ENCODE measurements around the gene SCUBE2.
A peak's percentile ranks its signal among the peaks of the same experiment; 100 is the strongest.

Gene SCUBE2

DNA sequence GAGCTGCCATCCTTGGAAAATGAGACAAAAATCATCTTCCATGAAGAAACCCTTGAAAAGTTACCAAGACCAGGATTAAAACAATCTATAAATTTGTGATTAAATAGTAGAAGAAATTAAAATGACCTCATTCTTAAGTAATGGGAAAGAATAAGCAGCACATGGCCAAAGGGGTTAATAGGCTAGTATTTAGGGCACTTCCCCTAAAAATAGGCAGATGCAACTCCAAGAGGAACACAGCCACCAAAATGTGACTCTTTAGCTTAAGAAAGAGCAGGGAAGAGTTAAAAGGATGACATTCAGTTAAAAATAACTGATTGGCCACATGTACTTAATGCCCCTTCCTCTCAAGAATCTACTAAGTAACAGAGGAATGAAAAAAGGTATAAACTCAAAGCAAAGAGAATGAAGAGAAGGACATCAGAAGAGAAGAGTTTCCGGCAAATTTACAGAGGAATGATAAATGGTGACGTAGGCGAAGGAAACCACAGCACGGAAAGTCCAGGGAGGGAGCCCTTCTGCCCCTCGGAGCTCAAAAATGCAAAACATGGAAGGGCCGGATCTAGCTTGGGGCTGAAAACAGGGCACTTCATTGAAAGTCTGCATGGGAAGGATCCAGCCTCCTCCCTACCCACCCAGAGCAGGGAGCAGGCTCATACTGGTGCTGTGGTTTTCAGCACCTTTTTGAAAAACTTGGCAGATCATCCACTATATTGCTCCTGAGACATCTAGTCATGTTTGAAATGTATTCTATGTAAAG, 17.8 kb downstream of the SCUBE2 start:
- no peak for DNase-seq

DNA sequence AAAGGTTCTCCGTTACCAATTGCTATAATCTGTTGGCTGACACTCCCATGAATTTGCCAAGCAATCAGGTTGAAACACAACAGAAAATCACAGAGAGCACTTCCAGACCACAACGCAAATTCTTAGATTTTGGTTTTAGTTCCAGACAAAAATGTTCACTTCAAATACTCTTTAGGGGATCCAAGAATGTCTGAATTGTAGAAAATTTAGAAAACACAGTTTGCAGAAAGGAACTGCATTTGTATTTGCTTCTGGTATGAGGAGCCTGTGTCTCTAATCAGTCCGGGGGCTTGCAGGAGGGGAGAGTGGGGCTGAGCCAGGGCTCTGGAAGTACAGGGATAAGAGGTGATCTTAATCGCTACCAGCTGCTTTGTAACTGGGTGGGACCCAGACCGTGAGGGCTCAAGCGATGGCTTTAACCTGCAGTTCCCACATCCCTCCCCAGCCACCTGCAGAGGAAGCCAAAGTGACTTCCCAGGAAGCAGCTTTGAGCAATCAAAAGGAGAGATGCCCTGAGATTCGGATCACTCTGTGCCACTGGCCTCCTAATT, 18.7 kb downstream of the SCUBE2 start:
- no peak for DNase-seq

DNA sequence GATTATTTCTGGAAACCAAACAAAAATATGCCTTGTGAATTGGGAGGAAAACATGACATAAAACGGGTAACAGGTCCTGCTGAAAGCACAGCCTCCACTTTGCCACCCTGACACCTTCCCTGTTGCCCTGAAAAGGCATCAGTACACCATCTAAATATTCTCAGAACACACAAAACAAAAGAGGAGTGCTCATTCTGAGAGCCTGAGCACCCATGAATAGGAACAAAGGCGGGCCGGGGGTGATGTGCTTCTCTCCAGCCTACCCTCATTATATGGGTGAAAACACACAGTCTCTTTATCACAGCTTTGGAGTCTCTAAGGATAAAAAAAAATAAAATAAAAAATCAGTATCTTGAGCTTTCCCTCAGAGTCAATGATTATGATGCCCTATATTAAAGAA, 19.7 kb downstream of the SCUBE2 start:
- no peak for DNase-seq

DNA sequence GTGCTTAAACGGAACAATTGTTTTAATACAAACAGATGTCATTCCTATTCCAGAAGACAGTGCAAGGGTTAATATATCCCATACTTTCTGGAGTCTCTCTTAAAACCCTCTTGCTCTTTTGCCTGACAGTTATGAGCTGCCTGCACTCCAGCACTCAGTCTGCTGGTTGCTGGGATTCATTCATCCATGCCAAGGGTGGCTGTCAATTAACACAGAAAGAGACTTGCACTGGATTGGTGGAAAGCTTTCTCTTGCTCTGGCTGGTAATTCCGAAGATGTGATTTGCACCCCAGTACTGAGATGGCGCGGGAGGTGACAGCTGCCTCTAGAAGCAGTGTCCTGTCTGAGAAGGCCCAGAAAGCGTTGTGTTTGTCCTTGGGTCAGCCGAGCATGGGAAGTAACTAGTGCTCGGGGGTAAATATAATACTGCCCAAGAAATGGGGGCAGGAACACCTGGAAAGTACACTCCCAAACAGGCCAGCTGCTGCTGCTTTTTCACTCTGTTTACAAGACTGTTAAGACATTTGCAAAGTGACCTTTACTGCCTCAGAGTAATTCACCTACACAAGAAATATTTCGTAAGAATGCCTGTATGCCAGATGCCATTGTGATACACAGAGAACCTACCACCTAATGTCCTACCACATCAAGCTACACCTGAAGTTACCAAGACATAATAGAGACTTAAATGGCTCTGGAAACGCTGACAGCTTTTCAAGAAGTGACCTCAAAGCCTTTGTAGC, 20.5 kb downstream of the SCUBE2 start:
- no peak for DNase-seq

DNA sequence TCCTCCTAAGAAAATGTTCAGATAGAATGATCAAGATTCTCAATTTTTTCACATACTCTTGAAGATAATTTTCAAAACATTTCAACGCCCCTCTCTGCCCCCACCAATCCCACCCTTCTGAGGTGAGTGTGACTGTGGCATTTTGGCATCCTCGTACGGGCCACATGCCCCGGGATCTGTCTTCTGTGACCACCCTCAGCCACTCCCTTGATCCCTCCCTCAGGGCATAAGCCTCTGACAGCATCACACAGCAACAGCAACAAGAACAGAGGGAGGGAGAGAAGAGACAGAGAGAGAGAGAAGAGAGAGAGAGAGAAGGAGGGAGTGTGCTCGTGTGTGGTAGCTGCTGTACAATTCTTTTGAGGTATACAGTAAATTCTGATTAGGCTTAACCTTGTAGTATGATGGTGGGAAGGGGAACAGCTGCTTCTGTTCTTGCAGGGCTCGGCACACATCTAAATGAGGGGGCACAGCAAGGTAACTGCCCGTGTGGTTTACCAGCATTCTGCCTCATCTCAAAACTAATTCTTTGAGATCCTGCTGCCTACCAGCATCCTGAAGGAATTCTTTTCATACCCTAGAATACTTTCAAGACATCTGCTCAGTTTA, 21.4 kb downstream of the SCUBE2 start:
- no peak for DNase-seq

DNA sequence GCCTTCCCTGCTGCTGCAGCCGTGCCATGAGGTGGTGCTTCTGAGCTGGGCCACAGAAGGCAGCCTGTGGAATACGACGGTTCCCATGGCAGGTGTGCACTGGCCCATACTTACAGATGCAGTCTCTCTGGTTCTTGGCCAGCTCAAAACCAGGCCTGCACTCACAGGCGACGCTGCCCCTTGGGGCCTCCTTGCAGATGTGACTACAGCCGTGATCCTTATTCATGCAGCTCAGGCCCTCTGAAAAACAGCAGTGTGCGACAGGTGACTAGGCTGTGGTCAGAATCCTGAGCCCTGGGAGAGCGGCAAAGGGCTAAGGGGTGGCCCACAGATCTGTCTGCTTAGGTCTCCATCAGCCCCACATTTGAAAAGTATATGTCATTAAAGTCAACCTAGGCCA, 22.1 kb downstream of the SCUBE2 start:
- no peak for DNase-seq

DNA sequence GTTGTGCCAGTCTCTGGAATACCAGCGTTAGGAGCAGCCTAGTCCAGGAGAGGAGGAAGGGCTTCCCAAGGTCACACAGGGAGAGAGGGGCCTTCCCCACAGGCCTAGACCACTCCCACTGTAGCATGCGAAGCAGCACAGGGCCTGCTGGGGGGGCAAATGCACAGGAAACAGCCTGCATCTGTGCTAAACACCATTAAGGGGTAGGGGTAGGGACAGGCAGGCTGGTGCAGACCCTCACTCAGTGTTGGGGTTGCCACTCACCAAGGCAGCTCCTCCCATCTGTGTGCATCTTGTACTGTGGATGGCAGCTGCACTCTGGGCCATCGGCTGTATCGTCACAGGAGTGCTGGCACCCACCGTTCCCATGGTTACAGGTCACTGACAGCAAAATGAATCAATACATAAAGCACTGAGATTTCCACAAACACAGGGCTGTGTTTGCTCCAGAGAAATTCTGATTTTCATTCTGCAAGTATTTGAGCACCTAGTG, 24.9 kb downstream of the SCUBE2 start:
- DNase-seq, result no peak

DNA sequence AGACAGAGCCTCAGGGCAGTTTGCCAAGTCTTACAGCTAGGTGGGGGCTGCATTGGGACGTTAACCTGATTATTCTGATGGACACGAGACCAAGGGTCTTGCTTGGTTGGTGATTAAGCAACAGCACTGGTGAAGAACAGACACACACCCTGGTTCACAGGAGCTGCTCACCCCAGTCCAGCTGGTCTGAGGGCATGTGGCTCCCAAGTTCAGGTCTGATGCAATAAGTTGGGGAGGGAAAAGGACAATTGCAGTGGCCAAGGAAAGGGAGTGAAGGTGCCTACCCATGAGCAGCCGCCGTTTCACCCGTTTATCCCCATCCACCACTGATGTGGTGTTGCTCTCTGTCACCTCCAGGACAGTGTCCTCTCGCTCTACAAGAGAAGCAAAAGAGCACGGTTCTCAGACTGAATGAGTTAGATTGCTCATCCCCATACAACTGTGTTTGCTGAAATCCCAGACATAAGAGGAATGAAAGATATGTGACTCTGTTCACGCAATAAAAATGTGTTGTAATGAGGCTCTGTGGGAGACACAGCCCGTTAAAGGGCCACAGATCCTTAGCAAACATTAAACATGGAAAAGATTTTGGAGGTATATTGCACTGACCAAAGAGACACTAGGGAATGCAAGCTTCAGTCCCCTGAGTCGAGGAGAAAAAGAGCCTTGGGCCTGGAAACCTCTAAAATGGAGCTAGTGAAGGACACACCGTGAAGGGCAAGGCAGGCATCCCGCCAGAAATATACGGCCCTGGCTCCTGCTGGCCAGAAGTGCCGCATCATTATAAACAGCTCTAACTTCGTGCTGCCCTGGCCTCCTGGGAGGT, 25.6 kb downstream of the SCUBE2 start:
- no peak for DNase-seq

DNA sequence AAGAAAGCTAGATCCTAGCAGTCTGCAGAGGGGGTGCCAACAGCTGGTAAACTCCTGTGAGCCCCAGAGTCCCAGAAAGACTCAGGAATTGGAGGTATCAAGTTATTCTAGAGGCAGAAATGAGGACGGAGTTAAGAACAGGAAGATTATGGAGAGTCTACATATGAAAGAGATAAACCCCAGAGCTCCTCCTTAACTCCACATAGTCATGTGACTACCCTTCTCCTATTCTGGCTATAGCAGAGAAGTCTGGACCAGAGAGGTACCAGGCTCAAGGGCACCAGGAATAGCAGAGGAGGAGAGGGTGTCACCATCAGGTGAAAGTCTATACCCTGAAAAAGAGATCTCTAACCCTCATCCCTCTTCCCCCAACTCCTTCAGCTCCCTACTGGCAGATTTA, 29.6 kb downstream of the SCUBE2 start:
- no peak for DNase-seq

DNA sequence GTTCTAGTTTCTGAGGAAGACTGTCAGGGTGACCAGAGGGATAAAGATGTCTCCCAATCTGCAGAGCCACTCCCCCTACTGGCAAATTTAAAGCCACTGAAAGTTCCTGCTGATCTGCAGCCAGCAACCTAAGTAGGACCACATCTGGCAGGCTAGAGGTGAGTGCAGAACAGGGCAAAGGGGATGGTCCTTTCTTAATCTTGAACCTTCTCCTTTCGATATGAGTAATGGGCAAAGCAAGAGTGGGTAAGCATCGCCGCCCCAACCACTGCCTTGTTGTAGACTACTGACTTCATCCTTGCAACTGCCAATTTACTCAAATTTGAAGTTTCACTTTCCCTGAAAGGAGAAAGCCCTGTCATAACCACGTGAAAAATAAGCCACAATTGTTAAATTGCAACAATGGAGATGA, 30.7 kb downstream of the SCUBE2 start:
- no peak for DNase-seq

DNA sequence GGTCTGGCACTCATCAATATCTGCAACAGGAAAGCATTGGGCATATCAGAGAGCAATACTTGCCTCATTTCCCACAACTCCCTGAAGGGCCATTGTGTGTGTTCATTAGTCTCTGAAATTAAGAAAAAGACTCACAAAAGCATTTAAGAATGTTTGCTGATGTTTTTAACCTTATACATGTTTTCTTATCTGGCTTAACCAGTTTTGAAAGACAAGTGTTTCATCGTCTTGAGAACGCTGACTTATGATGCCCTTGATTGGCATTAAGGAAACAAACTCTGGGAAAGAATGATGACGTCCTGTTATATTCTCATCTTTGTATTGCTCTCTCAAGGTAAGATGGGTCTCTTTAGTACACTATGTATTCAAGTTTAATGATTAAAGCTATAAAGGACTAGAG, 32.0 kb downstream of the SCUBE2 start:
- no peak for DNase-seq

DNA sequence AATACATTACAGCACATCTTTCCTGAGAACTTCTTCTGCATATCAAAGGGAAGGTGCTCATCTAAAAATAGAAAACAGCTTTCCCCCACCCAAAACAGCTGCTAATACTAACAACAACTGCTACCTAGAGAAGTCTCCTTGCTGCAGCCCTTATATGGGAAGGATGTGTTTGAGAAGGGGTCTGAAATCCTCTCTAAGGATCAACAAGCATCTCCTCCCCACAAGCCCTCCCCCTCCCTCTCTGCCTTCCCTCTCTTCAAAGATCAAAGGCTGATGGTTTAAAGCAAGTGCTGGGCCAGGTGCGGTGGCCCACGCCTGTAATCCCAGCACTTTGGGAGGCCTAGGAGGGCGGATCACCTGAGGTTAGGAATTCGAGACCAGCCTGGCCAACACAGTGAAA, 33.5 kb downstream of the SCUBE2 start:
- DNase-seq, result no peak

DNA sequence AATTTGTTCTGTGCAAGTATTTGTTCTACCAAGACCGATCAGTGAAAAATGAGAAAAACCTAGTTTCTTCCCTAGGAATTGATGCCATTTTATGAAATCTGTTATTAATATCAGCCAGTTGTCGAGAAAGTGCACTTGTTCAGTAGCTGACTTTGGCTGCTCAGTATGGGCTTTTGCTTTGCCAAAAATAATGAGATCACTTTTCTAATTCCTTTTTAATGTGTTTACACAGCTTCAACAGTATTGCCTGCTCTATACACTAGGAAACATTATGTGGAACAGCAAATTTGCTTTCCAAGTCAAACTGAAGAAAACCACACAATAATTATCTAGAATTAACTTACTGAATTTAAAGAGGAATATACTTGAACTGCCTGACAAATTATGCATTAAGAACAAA, 34.4 kb downstream of the SCUBE2 start:
- no peak for DNase-seq

DNA sequence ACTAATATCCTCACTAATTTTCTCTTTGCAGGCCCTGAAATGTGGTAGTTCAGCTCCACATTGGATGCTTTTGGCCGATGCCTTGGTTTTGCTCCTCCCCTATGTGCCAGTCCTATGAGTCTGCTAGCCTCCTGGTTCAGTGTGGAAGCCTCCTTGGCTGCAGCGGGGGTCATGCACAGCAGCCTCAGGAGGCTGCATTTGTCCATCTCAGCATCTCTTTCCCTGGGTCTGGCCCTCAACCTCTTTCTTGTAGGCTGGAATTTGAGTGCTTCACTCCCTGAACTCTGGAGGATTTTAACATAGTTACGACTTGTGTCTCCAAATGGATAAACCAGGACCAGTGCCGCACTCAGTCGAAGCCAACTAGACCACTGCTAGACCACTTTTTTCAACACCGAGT, 34.9 kb downstream of the SCUBE2 start:
- no peak for DNase-seq

DNA sequence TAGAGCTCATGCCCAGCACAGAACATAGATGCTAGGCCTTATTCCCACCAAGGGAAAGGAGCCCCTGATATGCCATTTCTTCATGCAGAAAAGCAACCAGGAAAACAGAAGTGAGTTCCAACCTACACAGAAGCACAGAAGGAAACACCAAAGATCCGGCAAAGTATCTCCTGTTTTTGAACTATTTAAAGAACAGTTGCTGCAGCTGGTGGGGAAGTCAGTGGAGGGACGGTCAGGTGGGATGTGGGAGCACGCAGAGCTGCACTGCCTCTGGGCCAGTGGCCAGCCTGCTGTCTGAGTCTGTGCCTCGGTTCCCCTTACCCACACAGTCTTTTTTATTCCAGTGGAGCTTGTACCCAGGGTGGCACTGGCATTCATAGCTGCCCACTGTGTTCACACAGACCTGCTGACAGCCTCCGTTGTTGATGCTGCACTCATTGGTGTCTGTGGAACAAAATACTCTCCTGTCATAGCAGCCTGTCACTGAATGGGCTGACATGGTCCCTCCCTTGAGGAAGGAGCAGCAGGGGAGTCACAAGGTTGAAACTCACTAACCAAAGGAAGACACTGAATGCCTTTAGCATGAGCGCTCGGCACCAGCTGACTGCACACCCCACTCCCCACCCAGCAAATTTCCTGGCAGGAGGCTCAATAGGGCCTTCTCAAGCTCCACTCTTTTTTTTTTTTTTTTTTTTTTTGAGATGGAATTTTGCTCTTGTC, 37.9 kb downstream of the SCUBE2 start:
- DNase-seq, result no peak

DNA sequence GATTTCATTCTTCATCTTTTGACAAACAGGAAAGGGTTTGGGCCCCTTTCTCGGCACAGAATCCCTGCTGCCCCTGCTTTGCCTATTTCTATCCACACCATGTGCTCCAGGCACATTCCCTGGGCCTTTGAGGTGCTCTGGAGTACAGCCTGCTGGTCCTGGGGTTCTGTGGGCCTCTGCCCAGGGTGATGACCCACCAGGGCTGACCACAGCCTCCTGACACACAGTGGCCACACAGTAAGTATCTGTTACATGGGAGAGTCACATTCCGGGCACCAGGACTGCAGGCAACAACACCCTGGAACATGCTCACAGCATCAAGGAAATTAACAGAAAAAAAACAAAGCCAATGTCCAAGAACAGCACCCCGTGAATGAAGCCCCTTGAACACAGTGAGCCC, 39.1 kb downstream of the SCUBE2 start:
- no peak for DNase-seq

DNA sequence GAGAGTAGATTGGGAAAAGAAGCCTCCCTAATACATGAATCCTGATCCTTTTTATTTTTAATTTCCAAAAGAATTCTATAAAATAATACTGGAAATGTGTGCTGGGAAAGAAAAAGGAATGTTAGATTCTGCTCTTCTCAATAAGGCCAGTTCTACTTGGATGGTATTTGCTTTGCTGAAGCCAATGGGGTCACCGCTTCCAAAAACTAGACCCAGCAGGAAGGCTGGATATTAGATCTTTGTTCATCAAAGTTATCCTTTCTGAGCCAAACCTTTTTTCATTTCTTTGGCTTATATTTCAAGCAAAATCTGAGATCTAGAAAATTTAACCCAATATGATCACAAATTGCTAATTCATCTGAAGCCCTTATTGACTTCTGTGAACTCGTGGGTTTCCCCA, 41.4 kb downstream of the SCUBE2 start:
- no peak for DNase-seq

DNA sequence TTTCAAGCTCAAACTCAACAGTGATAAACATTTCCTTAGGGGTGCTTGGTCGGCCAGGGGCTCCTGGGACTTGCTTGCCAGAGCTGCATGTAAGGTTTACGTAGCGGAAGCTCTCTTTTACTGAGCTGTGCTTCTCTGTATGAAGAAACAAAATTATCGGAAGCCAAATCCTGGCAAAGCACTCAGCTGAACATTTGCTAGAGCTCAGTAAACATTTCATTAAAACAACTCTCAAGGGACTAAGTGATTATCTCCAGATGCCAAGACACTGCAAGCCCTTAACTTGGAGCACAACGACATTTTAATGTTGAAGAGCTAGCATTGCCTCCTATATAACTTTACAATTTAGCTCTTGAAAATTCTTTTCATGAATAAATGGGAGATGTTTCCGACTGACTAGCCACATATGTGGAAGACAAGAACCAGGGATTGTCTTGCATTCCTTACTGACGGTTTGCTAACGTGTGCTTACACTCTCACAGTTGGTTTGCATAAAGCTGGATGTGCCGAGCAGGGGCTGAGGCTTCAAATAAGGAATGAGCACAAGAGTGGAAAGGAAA, 43.4 kb downstream of the SCUBE2 start:
- peak; percentile 27 for DNase-seq

DNA sequence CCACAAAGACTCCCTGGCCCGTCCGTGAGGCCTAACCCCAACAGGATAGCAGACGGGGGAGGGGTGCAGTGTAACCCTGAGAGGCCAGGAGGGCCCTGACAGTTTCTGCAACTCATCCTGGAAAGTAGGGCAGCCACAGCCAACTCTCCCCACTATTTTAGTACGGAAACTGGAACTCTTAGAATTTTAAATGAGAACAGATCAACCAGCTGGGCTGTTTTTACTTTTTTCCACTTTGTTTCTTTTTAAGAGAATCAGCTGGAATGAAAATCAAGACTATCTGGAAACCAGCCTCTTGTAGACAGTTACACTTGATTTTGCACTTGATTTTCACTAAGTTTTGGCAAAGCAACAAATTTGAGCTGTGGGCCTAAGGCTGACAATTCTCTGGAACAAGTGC, 44.9 kb downstream of the SCUBE2 start:
- DNase-seq, result no peak

DNA sequence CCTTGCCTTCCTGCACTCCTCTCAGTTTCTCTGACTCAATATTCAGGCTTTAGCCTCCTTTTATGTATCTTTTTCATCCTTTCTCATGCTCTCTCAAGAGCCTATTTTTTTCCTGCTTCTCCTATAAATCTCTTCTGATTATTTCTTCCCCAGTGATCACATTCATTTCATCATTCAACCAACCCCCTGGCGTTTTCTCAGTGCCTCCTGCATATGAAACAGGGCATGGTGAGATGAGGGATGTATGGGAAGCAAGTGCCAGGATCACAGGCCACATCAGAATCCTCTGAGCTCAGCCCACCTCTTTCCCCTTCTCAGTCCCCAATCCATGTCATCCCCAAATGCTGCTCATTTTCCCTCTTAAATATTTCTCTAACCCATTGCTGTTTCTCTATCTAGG, 48.9 kb downstream of the SCUBE2 start:
- DNase-seq, result no peak

DNA sequence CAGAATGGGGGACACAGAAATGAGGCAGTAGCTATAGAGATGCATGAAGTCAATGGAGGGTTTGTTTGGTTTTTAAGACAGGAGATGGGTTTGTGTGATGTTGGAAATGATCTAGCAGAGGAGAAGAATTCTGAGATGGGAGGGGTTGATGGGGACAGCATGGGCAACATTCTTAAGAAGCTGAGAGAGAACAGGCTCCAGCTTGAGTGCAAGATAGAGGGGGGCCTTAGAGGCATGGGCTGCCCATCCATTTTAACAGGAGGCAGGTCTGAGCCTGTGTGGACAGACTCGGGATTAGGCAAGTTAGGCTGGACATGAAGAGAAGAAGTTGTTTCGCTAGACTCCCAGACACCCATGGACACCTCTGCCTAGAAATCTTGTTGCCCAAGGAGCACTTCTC, 49.7 kb downstream of the SCUBE2 start:
- no peak for DNase-seq

DNA sequence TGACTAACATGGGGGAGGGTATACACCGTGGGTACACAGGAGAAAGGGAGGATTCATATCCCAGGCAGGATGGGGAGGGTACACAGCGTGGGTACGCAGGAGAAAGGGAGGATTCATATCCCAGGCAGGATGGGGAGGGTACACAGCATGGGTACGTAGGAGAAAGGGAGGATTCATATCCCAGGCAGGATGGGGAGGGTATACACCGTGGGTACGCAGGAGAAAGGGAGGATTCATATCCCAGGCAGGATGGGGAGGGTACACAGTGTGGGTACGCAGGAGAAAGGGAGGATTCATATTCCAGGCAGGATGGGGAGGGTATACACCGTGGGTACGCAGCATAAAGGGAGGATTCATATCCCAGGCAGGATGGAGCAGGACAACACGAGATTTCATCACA, 51.0 kb downstream of the SCUBE2 start:
- no peak for DNase-seq
